Measurements from ENCODE around the gene ARMC8. TPM values are rescaled to one million over a fixed set of nuclear protein-coding genes. Genes with fewer than 3 reads are reported as not detected.
A peak's percentile ranks its signal among the peaks of the same experiment; 100 is the strongest.

The ARMC8 gene
- total and polyA plus RNA-seq, 7 donors, result 25.4 to 92.1 (median 40.1) TPM

DNA sequence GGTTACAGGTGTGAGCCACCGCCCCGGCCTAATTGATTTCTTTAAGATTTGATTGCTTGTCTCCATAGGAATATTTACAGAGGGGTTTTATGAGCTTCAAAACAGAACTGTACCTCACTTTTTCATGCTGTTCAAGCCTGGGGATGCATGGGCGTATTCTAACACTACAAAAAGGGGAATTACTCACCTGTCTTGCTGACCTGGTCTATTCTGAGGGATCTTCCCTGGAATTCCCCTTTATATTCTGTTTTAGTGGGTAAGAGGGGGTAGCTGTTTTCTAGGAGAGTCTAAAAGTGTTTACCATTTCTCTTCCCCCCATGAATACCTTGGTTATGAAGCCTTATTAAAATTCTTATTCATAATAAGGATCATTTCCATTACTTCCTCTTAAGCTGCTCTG is 94.5 kb downstream of the ARMC8 start:
- DNase-seq (no peak), ATAC-seq (no peak)
- H3K4me3 ChIP-seq, result no peak overlapping the region
- WGBS, 3 donors, result 98 to 100% (median 99%) methylated on average over 3 of the region's 3 CpGs
- TF ChIP-seq, protein P1, sequence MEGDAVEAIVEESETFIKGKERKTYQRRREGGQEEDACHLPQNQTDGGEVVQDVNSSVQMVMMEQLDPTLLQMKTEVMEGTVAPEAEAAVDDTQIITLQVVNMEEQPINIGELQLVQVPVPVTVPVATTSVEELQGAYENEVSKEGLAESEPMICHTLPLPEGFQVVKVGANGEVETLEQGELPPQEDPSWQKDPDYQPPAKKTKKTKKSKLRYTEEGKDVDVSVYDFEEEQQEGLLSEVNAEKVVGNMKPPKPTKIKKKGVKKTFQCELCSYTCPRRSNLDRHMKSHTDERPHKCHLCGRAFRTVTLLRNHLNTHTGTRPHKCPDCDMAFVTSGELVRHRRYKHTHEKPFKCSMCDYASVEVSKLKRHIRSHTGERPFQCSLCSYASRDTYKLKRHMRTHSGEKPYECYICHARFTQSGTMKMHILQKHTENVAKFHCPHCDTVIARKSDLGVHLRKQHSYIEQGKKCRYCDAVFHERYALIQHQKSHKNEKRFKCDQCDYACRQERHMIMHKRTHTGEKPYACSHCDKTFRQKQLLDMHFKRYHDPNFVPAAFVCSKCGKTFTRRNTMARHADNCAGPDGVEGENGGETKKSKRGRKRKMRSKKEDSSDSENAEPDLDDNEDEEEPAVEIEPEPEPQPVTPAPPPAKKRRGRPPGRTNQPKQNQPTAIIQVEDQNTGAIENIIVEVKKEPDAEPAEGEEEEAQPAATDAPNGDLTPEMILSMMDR (IDR thresholded peaks at IDR 0.05), result no peak
- H3K27me3 ChIP-seq (ENCODE audit: insufficient read depth in 3 of 3, low read length in 2 of 3), result no peaks in the 10 kb centered on the region
- peaks cover 10 to 70% of the 10 kb centered on the region in 2 donors for H3K36me3 ChIP-seq (ENCODE audit: insufficient read depth in 1 of 2, low read depth in 1 of 2)
- H3K27ac ChIP-seq, result no peak overlapping the region
- intact Hi-C loops (cut with DNase I), result no loop called here
- no peaks in the 10 kb centered on the region for H3K9me3 ChIP-seq
- H3K4me1 ChIP-seq, result no peaks in the 10 kb centered on the region

DNA sequence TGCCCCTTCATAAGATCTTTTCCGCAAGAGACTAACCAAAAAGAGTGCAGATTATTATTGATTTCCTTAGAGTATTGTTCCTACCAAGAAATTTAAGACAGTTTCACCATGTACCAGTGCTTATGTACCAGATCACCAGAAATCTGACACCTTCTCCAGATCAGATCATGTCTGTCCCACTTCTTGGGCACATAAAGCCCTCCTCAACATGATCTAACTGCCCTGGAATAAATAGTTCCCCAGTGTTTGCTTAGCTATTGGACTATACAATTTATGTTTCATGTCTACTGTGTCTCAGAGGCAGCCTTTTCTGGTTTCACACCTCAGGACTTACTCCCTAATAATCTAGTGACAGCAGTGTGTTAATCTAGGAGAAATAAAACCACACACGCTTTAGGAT is 95.7 kb downstream of the ARMC8 start:
- 77 to 99% (median 91%) methylated on average over 2 of the region's 2 CpGs for WGBS, 3 donors
- TF ChIP-seq, protein P1 (IDR thresholded peaks at IDR 0.05), result no peak
- Histone ChIP-seq H3K9me3 (no peaks in the 10 kb centered on the region), H3K36me3 (ENCODE audit: insufficient read depth in 1 of 2, low read depth in 1 of 2) (peaks cover 17 to 70% of the 10 kb centered on the region in 2 donors), H3K4me1 (no peaks in the 10 kb centered on the region), H3K27me3 (ENCODE audit: insufficient read depth in 3 of 3, low read length in 2 of 3) (no peaks in the 10 kb centered on the region), H3K27ac (no peak overlapping the region), H3K4me3 (no peak overlapping the region)
- peak in 1 of 4 donors; percentile 75 for ATAC-seq
- no peak for DNase-seq
- intact Hi-C loops (cut with DNase I), result no loop called here

DNA sequence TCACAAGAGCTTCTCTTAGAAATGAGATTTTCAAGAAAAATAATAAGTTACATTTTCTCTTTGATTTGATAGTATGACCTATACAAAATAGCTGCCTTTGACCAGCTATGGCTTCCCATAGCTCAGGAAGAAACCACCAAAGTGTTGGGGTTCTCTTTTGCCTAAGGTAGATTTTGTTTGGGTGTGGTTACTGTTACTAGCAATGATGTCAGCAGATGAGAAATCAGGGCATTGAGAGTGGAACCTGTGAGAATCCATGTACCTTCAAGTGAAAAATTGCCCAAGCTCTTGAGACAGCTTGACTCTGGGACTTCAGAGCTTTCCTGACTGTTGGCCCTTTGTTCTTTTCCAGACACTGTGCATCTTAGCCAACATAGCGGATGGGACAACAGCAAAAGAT is 97.0 kb downstream of the ARMC8 start:
- Histone ChIP-seq H3K27ac (no peak overlapping the region), H3K4me1 (no peaks in the 10 kb centered on the region), H3K36me3 (ENCODE audit: insufficient read depth in 1 of 2, low read depth in 1 of 2) (peaks cover 17 to 70% of the 10 kb centered on the region in 2 donors), H3K9me3 (no peaks in the 10 kb centered on the region), H3K4me3 (no peak overlapping the region), H3K27me3 (ENCODE audit: insufficient read depth in 3 of 3, low read length in 2 of 3) (no peaks in the 10 kb centered on the region)
- no peak for DNase-seq
- intact Hi-C loops (cut with DNase I), result no loop called here
- TF ChIP-seq, protein P1 (IDR thresholded peaks at IDR 0.05), result no peak
- WGBS, 3 donors, result 97 to 100% (median 97%) methylated on average over 1 of the region's 1 CpG
- ATAC-seq, result no peak

DNA sequence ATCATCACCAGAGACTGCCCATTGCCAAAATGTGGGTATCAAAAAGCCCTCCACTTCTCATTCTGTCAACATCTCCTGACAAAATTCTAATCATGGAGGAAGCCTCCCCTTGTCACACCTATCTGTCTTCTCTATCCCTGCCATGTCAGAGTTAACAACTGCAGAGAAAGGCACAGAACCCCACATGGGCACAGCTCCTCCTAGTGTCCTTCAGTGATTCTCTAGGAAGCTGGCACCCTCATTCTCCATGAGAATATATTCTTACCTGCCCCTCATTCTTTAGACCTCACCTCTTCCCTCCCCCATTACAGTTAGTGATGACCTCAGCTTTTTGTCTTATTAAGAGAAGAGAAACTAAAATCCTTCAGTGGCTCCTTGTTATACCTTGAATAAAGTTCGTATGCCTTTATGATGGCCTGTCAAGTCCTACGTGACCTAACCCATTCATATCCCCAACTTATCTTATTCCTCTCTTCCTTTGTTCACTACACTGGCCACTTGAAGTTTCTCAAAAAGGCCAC is 97.9 kb downstream of the ARMC8 start:
- Histone ChIP-seq H3K36me3 (ENCODE audit: insufficient read depth in 1 of 2, low read depth in 1 of 2) (peaks cover 19 to 80% of the 10 kb centered on the region in 2 donors), H3K27me3 (ENCODE audit: insufficient read depth in 3 of 3, low read length in 2 of 3) (no peaks in the 10 kb centered on the region), H3K4me1 (no peaks in the 10 kb centered on the region), H3K27ac (no peak overlapping the region), H3K4me3 (no peak overlapping the region), H3K9me3 (no peaks in the 10 kb centered on the region)
- intact Hi-C loops (cut with DNase I), result no loop called here
- TF ChIP-seq, protein P1 (IDR thresholded peaks at IDR 0.05), result no peak
- WGBS, 3 donors, result 94 to 99% (median 96%) methylated on average over 2 of the region's 2 CpGs
- no peak for DNase-seq
- no peak for ATAC-seq

DNA sequence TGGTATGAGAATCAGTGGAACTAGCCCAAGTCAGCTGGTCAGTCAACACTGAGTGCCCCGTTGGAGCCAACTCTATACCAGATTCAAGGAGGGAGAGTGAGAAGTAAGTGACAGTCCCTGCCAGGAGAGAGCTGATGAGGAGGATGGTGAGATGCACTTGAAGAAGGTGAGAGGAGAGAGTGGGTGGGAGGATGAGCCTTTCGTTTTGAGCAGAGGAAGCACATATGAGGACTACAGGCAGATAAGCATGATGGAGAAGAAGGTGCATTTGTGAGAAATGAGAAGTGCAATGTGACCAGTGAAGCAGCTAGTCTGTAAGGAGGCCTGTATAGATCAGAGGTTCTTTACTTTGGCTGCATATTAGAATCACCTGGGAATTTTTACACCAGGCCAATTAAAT is 102.2 kb downstream of the ARMC8 start:
- H3K27me3 ChIP-seq (ENCODE audit: insufficient read depth in 3 of 3, low read length in 2 of 3), result no peaks in the 10 kb centered on the region
- TF ChIP-seq, protein P1 (IDR thresholded peaks at IDR 0.05), result no peak
- no peak for ATAC-seq
- DNase-seq, result no peak
- no peak overlapping the region for H3K4me3 ChIP-seq
- no peaks in the 10 kb centered on the region for H3K9me3 ChIP-seq
- WGBS, 3 donors, result 70 to 94% (median 70%) methylated on average over 2 of the region's 2 CpGs
- peaks cover 23 to 100% of the 10 kb centered on the region in 2 donors for H3K36me3 ChIP-seq (ENCODE audit: insufficient read depth in 1 of 2, low read depth in 1 of 2)
- H3K4me1 ChIP-seq, result no peaks in the 10 kb centered on the region
- intact Hi-C loops (cut with DNase I), result no loop called here
- H3K27ac ChIP-seq, result no peak overlapping the region

Measured in psoas muscle (tissue), 8 donors.